SK-N-SH treated with all-trans-retinoic acid at 6 μM for 48 hours (cell line): ENCODE measurements around the gene LSM3.

ENCODE experiments used
- ARNTL ChIP-seq: fragments of 450-650 bp; formaldehyde crosslinking; IDR thresholded peaks from 2 replicates; pipeline ENCODE4 v1.5.0; 2020; ENCODE audit warnings: low read depth, mild to moderate bottlenecking, moderate library complexity, borderline replicate concordance
- OSR1 ChIP-seq: fragments of 250-450 bp; sonication (Bioruptor Pico); IDR thresholded peaks from 2 replicates; pipeline ENCODE4 v1.8.0; 2022; ENCODE audit warnings: moderate library complexity, mild to moderate bottlenecking, inconsistent platforms
- ZFP3 ChIP-seq: fragments of 250-450 bp; sonication (Bioruptor Pico); IDR thresholded peaks from 2 replicates; pipeline ENCODE4 v1.5.0; 2020; ENCODE audit warnings: mild to moderate bottlenecking, moderate library complexity
- ZNF565 ChIP-seq: fragments of 450-650 bp; formaldehyde crosslinking; conservative IDR thresholded peaks from 2 replicates; pipeline ENCODE4 v1.5.0; 2020; ENCODE audit warnings: low read depth, mild to moderate bottlenecking, moderate library complexity
- ZNF70 ChIP-seq: fragments of 450-650 bp; formaldehyde crosslinking; IDR thresholded peaks from 2 replicates; pipeline ENCODE4 v1.5.0; 2020; ENCODE audit warnings: mild to moderate bottlenecking, moderate library complexity

DNA sequence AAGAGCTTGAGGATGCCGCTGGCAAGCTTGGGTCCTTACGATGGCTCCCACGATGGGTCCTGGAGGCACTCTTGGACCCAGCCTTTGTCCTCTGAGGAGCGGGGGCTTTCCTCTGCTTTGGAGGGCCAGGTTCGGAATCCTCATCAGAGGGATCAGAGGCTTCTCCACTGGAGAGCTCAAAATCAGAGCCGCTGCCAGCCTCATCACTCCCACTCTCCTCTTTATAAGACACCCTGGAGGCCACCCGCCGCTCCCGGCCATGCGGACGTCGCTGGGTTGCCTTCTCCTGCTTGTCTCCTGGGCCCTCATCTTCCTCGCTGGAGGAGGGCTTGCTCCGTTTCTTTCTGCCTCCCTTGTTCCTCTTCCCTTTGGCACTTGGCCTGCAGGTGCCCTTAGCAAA is 20.2 kb upstream of the LSM3 start:
- TF ChIP-seq ARNTL (CRISPR knock-in tag) (no peak), OSR1 (no peak), ZNF565 (CRISPR knock-in tag) (no peak), ZFP3 (no peak), ZNF70 (CRISPR knock-in tag) (no peak)
